HG03575 (cell line): ENCODE data around the gene MYH10.

Source experiments
- ATAC-seq: cut with Tn5 transposase; IDR thresholded peaks from one replicate; pipeline ENCODE4 v1.9.1; 2021; ENCODE audit not compliant: unreplicated experiment, insufficient number of reproducible peaks, low FRiP score; ENCODE audit errors: extremely low read depth

MYH10 gene

DNA sequence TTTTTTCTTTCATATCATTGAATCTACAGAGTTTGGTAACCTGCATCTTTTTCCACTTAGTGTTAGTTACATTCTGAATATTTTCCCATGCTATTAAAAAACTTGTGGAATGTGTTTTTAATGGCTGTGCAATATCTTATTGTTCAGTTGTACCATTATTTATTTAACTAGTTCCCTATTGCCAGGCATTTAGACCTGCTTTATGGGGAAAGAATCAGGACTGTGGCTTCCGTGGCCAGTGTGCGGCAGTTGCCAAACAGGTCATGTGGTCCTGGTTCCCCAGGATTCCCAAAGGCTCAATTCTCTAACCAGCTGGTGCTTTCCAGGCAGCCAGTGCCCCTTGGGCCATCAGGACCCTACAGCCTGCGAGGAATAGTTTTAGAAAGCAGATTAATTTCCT, 164.1 kb downstream of the MYH10 start:
- ATAC-seq = no peak

DNA sequence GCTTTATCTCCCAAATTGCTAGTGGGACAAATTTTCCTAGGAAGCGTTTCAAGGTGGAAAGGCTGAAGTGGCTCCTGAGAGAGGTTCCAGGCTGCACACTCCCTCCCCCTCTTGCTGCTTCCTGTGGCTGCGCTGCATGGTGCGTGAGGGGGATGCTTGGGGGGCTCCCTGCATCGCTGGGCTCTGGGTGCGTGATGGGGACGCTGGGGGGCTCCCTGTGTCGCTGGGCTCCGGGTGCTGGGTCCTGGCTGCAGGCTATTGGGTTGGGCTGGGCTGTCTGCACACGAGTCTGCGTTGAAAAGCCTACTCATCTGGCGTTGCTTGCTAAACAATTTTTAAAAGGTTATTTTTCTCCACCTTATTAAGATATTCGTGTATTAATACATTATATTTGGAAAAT, 164.8 kb downstream of the MYH10 start:
- no peak for ATAC-seq

DNA sequence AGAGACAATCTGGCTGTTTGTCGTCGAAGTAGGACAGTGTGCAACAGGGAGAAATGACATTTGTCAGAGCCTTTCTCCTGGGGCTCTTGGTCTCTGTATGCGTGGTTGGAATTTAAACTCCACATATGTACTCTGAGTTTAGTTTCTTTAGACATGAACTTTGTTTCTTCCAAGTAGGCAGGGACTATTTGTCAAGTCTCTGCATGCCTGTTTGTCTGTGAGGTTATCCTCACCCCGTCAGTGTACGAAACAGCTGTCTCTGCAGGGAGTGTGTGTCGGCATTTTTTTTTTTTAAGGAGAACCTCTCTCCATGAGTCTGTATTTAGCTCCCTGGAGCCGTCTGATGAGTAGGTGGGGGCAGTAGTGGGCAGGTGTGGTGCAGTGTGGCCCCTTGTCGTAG, 165.2 kb downstream of the MYH10 start:
- ATAC-seq = no peak

DNA sequence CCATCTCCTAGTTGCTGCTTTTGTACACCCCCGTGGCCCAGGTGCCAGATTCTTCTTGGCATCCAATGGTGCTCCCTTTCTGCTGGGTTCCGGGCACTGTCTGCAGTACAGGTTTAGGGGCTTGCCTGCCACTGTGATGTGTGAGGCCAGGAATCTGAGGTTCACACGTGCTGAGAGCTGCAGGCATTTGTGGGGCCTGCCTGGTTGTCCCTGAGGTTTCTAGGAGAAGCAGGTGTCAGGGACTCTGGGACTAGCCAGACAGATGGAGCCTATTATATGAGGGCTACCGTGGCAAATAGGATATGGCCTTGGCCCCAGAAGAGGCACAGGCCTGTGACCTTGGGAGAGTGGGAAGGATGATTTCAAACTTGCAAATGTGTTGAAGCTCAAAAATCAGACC, 165.6 kb downstream of the MYH10 start:
- no peak for ATAC-seq

DNA sequence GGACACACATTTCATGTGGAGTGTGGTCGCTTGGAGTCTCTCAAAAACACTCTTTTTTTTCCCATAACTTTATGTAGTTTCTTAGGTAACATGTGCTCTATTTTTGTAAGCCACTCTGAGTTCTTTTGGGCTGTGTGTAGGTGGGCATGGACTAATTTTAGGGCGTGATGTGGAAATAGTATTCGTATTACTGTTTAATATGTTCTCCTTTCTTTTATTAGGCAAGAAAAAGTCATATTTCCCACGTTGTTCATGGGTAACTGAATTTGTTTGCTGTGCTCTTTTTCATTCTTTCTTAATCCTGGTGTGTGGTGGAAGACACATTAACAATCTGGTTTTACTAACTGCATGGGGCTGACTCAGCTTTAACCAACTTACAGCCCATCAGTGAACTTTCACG, 167.4 kb downstream of the MYH10 start:
- no peak for ATAC-seq

DNA sequence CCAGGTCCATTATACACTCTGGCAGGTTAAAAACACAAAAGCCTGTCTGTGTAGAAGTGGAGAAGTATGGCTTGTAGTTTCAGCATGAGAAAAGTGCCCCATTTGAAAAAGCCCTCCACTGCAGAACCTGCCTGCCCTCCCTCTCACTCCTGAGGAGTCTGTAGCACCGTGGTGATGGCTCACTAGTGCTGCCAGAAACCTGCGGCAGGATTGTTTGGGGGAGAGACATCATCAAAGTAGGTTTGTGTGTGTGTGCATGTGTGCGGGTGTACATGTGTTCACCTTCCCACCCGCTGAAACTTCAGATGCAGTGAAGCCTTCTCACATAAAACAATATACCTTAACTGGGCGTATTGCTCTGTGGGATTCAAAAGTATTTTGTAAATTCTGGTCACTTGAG, 168.0 kb downstream of the MYH10 start:
- no peak for ATAC-seq

DNA sequence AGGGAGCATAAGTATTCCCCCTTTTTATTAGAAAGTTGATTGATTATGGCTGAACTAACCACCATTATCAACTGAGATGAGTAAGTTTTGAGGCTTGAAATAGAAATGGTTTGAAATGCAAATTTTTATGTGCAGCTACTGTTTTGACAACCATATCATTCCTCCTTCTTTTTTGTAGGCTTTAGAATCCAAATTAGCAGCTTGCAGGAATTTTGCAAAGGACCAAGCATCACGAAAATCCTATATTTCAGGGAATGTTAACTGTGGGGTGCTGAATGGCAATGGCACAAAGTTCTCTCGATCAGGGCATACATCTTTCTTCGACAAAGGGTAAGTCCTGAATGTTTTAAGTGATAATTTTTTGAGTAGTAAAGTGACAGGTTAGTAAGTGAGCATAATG, 170.7 kb downstream of the MYH10 start:
- ATAC-seq = no peak

DNA sequence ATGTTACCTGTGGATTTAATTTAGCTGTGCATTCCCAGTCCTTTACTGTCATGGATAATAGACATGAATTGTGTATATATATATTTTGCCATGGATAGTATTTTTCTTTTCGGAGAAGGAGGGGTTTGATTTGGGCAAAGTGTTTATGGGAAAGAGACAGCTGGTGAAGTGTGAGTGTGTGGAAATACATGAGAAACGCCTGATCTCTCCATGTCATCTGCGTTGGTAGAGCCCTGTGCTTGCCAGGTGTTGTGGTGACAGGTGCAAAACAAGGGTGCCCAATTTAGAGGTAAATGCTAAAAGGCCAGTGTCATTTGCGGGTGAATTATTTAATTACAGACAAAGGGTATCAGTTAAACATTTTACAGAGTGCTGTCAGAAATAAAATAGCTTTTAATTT, 171.4 kb downstream of the MYH10 start:
- ATAC-seq = no peak

DNA sequence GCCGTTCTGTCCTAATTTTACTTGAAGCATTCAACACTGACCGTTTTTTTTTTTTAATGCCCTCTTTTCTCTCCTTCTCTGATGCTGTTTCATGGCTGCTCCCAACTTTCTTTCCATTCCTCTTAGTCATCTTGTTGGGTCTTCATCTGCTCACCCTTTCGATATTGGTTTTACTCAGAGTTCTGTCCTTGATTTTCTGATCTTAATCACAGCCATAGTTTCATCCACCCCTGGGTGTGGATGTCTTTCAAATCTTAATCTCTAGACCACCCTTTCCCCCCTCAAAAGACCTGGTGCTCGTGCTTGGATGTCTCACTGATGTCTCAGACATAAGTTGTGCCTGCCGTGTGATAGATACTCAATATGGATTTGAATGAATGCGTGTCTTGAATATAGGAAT, 172.4 kb downstream of the MYH10 start:
- no peak for ATAC-seq

DNA sequence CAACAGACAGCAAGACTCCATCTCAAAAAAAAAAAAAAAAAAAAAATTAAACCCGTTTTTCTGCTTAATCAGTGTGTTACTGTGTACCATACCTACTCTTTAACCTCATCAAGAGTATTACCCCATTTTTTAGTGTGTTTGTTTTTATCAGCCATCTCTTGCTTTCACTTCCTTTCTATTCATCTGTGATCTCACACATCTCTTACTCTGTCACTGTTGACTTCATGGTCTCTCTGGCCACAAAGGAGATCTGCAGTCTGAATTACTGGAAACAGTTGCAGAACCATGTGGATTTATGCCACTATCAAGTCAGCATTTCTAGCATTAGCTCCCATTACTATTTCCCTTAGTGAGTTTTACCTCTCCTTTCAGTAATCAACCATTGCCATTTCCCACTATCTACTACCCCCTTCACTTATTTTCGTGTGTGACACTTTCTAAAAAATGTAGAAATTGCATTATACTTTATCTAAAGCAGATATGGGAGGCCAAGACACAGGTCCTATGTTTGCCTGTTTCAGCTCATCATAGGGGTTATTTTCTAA, 174.8 kb downstream of the MYH10 start:
- no peak for ATAC-seq

DNA sequence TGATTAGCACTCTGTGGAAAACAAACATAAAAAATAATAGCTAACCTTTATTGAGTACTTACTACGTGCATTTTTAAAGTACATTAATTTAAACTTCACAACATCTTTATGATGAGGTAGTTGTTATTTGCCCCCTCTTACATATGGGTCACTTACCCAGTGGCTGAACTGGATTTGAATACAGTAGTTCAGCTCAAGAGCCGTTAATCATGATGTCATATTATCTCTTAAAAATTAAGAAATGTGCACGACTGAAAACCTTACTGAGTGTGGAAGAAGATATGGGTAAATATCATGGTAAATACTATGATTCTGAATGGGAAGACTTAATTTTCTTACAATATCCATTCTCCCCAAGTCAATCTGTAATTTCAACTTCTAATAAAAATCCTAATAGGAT, 177.2 kb downstream of the MYH10 start:
- ATAC-seq = no peak

DNA sequence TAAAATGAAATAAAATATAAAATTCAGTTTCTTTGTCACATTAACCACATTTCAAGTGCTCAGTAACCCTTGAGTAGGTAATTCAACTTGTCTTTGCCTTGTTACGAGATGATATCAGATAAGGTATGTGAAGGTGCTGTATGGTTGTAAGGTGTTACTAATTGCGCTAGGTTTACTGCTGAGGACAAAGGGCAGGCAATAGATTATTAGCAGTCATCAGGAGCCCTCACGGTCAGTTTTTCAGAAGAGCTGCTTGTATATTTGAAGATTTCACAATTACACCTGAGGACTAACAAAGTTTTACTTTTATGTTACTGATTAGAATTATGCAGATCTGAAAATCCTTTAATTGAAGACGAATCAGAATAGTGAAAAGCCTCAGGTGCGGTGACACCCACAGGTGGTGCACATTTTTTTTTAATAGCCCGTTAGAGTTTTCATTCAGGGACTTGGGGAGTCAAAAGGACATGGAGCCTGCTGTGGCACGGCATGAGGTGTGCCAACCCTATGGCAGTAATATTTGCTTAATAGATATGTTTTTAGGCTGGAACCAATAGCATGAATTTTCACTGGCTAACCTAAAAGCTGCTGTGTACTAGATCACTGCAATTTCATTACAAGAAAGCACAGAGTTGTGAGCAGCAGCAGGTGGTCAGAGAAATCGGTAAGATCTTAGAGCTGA, 178.5 kb downstream of the MYH10 start:
- ATAC-seq = no peak

DNA sequence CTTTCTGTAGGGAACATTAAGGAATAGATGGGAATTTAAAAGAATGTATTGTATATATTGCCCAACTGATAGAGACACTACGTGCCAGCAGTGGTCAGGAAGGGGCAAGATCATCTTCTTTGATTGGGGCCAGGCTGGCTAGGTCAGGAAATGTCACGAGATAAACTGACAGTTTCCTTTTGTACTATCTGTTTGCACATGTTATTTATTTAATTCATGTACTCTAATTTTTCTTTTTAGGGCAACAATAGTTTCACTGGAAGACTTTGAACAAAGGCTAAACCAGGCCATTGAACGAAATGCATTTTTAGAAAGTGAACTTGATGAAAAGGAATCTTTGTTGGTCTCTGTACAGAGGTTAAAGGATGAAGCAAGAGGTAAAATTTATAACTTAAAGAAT, 182.2 kb downstream of the MYH10 start:
- no peak for ATAC-seq

DNA sequence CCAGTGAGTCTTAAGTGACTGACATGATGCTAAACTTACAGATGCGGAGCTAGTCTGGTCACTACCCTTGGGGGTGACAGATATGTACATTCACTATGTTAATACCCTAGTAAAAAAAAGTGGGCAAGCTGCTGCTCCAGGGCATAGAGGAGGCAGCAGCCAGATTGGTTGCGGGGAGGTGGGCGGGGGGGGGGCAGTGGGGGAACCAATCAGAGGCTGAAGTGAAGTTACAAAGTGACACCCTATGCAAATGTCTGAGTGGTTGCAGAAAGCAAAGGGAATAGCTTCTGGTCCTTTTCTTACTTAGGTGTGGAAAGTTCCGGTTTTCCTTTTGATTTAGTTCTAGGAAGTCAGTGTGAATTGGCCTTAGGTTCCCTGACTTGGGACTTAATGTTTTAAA, 182.7 kb downstream of the MYH10 start:
- no peak for ATAC-seq

DNA sequence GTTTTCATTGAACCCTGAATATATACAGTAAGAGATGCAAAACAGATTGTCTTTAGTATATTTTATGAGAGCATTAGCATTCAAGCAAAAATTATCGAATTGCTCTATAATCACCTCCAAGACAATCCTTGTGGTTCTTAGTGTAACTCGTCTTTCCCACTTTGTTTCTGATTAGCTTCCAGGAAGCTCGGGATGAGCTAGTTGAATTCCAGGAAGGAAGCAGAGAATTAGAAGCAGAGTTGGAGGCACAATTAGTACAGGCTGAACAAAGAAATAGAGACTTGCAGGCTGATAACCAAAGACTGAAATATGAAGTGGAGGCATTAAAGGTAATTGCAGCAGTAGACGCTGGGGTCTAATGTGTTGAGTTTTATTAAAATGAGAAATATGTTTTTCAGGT, 185.0 kb downstream of the MYH10 start:
- ATAC-seq = no peak

DNA sequence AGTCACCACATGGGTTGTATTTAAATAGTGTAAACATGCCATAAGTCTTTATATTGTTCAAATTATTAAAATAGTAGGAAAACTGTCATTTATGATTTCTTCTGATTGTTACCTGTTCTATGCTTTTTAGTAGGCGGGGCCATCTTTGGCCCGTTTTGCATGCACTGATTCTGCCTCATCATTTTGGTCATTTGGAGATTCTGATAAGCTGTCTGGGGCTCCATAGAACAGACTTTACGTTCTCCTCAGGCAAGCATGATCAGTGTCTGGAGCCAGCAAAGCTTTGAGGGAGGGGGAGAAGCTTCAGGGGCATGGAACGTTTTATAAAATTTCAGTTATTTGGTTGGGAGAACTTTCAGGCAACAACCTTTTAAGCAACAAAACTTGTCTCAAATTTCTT, 186.0 kb downstream of the MYH10 start:
- ATAC-seq = no peak

DNA sequence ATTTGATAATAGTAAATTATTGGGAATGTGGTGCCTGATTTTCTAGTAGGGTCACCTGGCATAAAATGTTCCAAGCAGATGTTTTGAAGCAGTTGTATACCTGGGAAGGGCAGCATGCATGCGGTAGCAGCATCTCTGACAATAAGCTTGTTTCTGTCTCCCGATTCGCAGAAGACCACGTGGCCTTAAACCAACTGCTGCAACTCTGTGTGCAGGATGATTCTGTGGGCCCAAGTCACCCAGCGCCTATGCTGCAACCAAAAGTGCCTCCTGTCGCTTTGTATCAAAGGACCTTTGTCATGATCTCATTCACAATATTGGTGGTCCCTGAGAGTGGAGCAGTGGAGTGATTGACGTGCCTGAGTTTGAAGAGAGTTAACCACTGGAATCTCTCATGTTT, 186.8 kb downstream of the MYH10 start:
- no peak for ATAC-seq

DNA sequence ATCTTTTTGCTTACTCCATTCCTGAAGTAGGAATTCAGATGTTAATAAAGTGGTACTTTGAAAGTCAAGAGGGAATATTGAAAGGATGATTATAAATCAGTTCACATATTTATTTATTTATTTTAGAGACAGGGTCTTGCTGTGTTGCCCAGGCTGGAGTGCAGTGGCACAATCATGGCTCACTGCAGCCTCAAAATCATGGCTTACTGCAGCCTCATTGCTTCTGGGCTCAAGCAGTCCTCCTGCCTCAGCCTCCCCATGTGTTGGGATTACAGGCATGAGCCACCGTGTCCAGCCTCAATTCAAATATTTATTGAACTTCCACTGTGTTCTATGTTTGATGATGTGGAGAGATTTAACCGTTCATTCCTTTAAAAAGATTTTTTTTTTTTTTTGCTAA, 188.2 kb downstream of the MYH10 start:
- ATAC-seq = no peak

DNA sequence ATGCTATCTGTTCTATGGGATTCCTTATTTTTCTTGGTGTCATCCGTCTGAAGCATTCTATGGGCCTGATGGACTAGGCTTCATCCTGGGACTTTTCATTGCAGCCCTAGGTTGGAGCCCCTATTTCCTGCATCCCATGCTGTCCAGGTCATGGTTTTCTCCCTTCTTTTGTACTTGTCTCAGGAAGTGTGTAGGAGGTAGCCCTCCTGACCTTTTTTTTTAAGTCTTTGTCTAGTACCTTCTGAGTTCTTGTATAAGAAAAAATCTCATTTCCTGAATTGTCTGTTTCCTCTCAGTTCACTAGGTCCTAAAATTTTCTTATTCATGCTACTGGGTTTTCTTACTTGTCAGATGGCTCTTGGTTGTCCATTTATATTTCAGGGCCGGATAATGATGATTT, 188.8 kb downstream of the MYH10 start:
- ATAC-seq = no peak

DNA sequence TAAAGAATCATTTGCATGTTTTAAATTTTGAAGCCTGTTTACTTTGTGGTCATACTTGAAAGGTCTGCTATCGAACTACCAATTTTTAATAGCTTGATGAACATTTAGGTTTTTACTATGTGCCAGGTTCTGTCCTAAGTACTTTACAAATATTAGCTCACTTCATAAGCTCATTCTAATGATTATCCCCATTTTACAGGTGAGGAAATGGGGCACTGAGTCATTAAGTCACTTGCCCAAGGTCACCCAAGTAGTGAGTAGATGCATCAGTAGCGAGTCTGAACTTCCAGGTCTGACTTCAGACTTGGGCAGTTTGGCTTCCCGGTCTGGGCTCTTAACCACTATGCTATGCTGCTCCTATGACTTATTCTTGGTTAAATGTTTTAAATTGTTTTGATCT, 190.8 kb downstream of the MYH10 start:
- no peak for ATAC-seq

DNA sequence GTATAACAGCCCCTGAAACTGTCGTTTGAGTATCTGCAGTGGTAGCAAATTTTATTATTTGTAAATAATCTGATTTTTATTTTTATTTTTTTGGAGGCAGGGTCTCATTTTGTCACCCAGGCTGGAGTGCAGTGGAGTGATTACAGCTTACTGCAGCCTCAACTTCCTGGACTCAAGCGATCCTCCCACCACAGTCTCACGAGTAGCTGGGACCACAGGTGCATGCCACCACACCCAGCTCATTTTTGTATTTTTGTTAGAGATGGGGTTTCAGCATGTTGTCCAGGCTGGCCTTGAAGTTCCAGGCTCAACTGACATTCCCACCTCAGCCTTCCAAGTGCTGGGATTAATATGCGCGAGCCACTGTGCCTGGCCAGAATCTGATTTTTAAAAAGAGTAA, 192.1 kb downstream of the MYH10 start:
- no peak for ATAC-seq
